GM15510 (cell line): ENCODE results near the gene MEX3D.

Source experiments
- POLR2A ChIP-seq: IDR thresholded peaks from 3 replicates; pipeline ENCODE4 v1.6.1; 2011; ENCODE audit warnings: borderline replicate concordance; ENCODE audit not compliant: insufficient read length; ENCODE audit errors: extremely low read depth

The MEX3D gene

GRCh38 chr19:1569997-1570396 is 1.9 kb upstream of the MEX3D start:
- TF ChIP-seq POLR2A, result no peak

DNA sequence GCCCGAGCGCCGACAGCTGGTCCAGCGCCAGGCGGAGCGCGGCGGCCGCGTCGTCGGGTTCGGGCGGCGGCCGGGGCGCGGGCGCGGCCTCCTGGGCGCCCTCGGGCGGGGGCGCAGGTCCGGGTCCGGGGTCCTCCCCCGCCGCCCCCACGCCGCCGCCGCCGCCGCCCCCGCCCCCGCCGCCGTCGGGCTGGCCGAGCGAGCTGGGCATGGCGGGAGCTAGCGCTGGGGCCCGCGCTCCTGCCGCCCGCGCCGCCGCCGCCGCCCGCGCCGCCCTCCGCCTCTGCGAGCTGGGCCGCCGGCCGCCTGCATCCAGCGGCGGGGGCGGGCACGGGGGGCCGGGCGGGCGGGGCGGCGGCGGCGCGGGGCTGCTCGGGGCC is 287 bp downstream of the MEX3D start:
- no peak for TF ChIP-seq POLR2A

- no peak for TF ChIP-seq POLR2A
Measured at GRCh38 chr19:1567116-1567847, 843 bp downstream of the MEX3D start.

DNA sequence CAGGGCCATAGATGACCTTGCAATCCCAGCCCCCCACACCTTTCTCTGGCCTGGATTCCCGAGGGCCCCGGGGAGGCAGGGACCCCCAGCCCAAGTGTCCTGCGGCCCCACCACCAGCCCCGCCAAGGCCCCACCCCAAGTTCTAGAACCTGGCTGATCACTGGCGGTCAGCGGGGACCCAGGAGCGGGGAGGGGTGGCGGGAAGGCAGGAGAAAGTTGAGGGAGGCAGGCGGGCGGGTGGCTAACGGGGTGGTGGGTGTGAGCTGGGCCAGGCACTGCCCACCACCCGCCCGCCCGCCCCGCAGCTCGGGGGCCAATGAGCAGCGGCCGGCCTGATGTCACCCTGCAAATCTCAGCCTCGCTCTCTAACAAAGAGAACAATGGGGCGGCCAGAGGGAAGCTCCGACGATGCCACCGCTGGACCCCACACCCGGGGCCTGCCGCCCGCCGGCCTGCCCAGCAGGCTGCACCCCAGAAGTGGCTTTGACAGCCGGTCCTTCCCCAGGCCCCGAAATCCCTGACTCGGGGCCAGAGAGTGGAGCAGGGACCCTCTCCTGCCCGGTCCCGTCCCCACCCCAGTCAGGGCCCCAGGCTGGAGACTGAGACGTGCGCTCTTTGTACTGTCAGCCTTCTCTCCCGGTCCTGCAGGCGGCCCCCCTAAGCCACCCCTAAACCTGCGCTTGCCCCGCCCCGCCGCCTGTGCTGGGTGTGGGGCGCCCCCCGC is 1.6 kb downstream of the MEX3D start:
- no peak for TF ChIP-seq POLR2A

- no peak for TF ChIP-seq POLR2A
Measured at GRCh38 chr19:1563251-1563650, 4.9 kb downstream of the MEX3D start.

GRCh38 chr19:1561236-1561842 is 6.8 kb downstream of the MEX3D start:
- no peak for TF ChIP-seq POLR2A

GRCh38 chr19:1560286-1560882 is 7.7 kb downstream of the MEX3D start:
- TF ChIP-seq POLR2A, result no peak

GRCh38 chr19:1558552-1558951 is 9.6 kb downstream of the MEX3D start:
- TF ChIP-seq POLR2A, result no peak

GRCh38 chr19:1556390-1557070 is 11.6 kb downstream of the MEX3D start:
- no peak for TF ChIP-seq POLR2A

DNA sequence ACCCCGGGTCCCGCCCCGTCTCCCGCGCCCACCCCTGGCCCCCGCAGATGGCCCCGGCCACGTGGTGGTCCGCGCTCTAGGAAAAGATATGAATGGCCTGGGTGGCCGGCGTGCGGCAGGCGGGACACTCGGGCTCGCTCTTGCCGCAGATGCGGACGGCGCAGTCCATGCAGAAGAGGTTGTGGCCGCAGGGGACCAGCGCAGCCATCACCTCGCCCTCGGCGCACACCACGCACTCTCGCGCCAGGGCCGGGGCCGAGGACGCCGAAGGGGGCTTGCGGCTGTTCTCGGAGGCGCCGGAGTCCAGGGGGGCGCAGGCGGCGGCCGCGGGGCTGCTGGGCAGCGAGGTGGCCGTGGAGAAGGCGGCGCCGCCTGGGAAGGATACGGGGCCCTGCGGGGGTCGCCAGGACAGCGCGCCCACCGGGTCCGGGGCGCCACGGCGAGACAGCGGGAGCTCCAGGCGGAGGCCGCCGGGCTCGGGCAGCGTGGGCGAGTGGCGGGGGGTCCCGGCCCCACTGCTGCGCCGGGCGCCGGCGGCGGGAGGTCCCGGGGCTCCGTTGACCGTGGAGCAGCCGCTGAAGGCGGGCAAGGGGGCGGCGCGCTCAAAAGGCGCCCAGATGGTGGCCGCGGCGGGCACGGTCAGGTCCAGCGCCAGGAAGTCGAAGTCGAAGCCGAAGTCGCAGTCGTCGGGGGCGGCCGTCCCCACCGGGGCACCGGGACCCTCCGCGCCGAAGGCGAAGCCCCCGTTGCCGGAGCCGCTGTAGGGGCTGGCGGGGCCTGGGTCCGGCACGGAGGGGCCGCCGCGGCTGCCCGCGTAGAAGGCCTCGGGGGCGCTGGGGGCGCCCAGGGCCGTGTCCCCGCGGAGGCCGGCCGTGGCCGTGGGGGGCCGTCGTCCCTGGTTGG is 12.4 kb downstream of the MEX3D start:
- no peak for TF ChIP-seq POLR2A

DNA sequence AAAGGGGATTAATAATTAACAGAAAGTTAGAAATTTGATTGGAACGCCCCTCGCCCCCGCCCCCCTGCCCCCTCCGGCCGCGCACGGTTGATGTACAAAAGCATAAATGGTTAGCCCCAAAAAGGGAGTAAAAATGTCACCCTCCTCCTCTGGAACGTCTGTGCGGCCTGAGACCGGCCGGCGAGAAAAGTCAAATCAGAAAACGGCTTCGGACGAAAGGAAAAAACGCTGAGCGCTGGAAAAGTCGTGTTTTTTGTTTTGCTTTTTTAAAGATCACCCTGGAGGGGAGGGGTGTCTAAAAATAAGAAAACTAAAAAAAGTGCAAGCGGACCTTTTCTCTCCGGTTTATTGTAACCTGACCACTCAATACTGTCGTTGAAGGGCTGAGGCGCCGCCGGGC is 13.2 kb downstream of the MEX3D start:
- no peak for TF ChIP-seq POLR2A

DNA sequence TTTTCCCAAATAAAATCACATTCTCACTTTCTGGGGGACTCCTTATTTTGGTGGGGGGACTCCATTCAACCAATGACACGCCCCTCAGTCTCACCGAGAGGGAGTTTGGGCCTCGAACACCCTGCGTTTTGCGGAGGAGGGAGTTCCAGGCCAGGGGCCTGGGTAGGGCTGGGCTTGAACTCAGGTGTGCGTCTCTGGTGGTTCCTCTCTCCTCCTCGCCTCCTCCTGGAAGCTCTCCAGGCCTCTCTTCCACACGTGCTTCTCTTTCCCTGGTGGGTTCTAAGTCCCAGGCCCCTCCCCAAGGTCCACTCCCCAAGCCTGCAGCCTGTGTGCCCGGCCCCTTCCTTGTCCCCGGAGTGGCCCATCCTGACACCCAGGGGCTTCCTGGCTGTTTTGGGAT is 14.7 kb downstream of the MEX3D start:
- TF ChIP-seq POLR2A, result no peak

DNA sequence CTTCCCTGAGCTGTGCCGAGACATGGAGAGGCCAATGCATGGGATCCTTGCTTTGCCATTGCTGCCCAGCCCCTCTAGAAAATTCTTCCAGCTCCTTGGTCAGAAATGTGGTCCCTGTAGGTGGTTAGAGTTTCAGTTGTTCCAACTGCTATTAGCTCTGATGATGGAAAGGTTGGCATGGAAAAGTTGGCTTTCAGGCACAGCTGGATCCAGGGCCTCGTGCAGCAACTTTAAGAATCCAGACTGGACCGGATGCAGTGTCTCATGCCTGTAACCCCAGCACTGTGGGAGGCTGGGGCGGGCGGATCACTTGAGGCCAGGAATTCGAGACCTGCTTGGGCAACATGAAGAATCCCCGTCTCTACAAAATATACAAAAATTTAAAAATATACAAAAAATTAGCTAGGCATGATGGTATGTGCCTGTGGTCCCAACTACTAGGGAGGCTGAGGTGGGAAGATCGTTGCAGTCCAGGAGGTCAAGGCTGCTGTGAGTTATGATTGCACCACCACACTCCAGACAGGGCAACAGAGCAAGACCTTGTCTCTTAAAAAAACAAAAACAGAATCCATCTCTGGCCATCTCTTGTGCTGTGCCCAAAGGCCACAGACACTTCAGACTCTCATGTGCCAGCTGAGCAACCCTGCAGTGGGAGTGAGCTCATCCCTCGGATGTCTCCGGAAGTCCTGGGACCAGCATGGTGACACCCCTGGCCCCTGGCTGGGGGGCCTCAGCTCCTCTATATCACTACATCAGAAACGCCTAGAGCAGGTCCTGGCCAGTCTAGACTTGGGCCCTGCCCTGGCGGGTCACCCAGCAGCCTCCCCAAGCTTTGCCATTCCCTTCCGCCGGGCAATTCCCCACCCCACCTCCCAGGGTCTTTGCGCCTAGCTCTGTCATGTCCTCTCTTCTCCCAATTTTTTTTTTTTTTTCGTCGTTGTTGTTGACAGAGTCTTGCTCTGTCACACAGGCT is 16.8 kb downstream of the MEX3D start:
- TF ChIP-seq POLR2A, result no peak
